GM23338 (cell line): ENCODE data around the gene F11R.

Experiments used
- CREB1 ChIP-seq: fragments of 250-450 bp; sonication (Bioruptor Pico); IDR thresholded peaks from 2 replicates; pipeline ENCODE4 v1.5.0; 2020; ENCODE audit warnings: low read depth, mild to moderate bottlenecking, moderate library complexity
- CTCF ChIP-seq, 2 experiments: fragments of 200-600 bp in 1 of 2; sonication (generic) in 1 of 2; conservative IDR thresholded peaks; 2 replicates each; pipeline versions ENCODE4 v1.5.1 to v1.6.1; 2016 to 2017; ENCODE audit warnings: antibody characterized with exemption in 2 of 2, low read depth in 2 of 2, mild to moderate bottlenecking in 2 of 2, moderate library complexity in 1 of 2
- EZH2 ChIP-seq: fragments of 200-600 bp; sonication (generic); IDR thresholded peaks from one replicate; pipeline ENCODE4 v1.8.0; 2017; ENCODE audit warnings: antibody characterized with exemption, mild to moderate bottlenecking, low read depth; ENCODE audit not compliant: unreplicated experiment
- EZH2phosphoT487 ChIP-seq: fragments of 200-600 bp; sonication (generic); IDR thresholded peaks from one replicate; pipeline ENCODE4 v1.8.1; 2018; ENCODE audit warnings: antibody characterized with exemption; ENCODE audit not compliant: unreplicated experiment
- JUNB ChIP-seq: IDR thresholded peaks from one replicate; pipeline ENCODE4 v1.6.1; 2016; ENCODE audit warnings: antibody characterized with exemption; ENCODE audit not compliant: unreplicated experiment
- REST ChIP-seq: IDR thresholded peaks from one replicate; pipeline ENCODE4 v1.6.1; 2018; ENCODE audit warnings: antibody characterized with exemption; ENCODE audit not compliant: unreplicated experiment

- no peak for TF ChIP-seq REST
- TF ChIP-seq CTCF (conservative IDR thresholded peaks at IDR 0.05; ENCODE audit: low read depth in 2 of 2): no peak
- no peak for TF ChIP-seq CREB1 (CRISPR knock-in tag)
- TF ChIP-seq EZH2phosphoT487: no peak
- TF ChIP-seq JUNB: no peak
- no peak for TF ChIP-seq EZH2
Observed at GRCh38 chr1:161006563-161006962, 14.4 kb downstream of the F11R start.
